Measurements from ENCODE around the gene ARHGEF4.

Gene ARHGEF4

GRCh38 chr2:130797493-130798435 lies 39.0 kb upstream of the ARHGEF4 start:
- peak; percentile 99 for TF ChIP-seq CTCF (IDR thresholded peaks at IDR 0.05; ENCODE audit: borderline replicate concordance, insufficient read depth, low read depth, low read length)

GRCh38 chr2:130798472-130799218 lies 38.1 kb upstream of the ARHGEF4 start:
- no peak for TF ChIP-seq CTCF (IDR thresholded peaks at IDR 0.05; ENCODE audit: borderline replicate concordance, insufficient read depth, low read depth, low read length)
- H3K4me3 ChIP-seq (ENCODE audit: low read depth, low read length) = peak overlapping the region; percentile 65

More at GRCh38 chr2:130797493-130798435, 39.0 kb upstream of the ARHGEF4 start:
- H3K4me3 ChIP-seq (ENCODE audit: low read depth, low read length) = peak overlapping the region; percentile 65

GRCh38 chr2:130799295-130799694 lies 37.4 kb upstream of the ARHGEF4 start:
- TF ChIP-seq CTCF (IDR thresholded peaks at IDR 0.05; ENCODE audit: borderline replicate concordance, insufficient read depth, low read depth, low read length) = no peak
- no peak overlapping the region for H3K4me3 ChIP-seq (ENCODE audit: low read depth, low read length)

- no peak overlapping the region for H3K4me3 ChIP-seq (ENCODE audit: low read depth, low read length)
Measured at GRCh38 chr2:130805613-130806012, 31.1 kb upstream of the ARHGEF4 start.

DNA sequence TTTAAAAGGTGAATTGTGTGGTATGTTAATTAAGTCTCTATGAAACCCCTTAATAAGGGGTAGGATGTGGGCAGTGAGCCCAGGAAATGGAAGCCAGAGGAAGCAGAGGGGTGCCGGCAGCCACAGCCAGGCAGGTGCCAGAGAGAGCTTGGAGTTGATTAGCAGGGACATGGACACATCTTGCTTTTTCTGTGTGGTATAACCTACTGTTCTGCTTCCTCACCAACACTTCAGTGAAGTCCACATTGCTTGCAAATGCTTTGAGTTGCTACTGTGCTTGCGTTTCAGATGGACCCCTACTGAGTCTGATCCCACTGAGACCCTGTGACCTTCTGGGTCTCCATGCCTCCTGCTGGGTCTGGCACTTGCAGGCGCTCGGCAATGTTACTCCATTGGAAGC lies 30.3 kb upstream of the ARHGEF4 start:
- no peak overlapping the region for H3K4me3 ChIP-seq (ENCODE audit: low read depth, low read length)
- TF ChIP-seq CTCF (IDR thresholded peaks at IDR 0.05; ENCODE audit: borderline replicate concordance, insufficient read depth, low read depth, low read length) = no peak

More at GRCh38 chr2:130805613-130806012, 31.1 kb upstream of the ARHGEF4 start:
- TF ChIP-seq CTCF (IDR thresholded peaks at IDR 0.05; ENCODE audit: borderline replicate concordance, insufficient read depth, low read depth, low read length) = no peak

DNA sequence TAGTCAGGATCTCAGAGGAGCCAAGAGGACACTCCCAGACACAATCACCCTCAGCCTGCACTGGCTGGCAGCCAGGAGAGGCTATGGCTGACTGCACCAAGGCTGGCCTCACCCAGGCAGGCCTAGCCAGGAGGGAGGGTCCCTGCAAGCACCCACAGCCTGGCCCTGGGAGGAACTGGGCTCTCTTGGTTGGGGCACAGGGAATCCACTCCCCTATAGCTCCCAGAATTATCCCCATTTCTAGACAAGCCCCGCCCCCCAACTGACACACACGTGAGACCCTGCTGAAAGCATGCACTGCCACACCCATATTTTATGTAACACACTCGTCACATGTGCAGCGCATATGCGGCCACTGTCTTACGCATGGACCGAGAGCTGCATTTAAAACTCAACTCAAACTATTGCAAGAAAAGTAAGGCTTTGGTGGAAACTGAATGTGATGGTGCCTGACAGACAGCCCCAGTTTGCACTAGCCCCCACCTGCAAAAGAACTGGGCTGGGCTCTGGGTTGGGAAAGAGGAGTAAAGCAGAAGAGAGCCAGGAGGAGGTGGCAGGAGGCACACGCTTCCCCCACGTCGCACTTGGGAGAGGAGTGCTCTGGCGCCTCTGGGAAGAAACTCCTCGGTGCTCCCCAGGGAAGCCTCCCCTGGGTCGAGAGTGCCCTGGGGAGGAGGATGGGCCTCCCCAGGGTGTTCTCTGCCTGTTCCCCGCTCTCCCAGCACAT lies 28.9 kb upstream of the ARHGEF4 start:
- H3K4me3 ChIP-seq (ENCODE audit: low read depth, low read length) = no peak overlapping the region
- TF ChIP-seq CTCF (IDR thresholded peaks at IDR 0.05; ENCODE audit: borderline replicate concordance, insufficient read depth, low read depth, low read length) = no peak
